K562 (cell line): ENCODE data around the gene ZNF772.
"Not testable (repeated sequence)": the region's sequence is repeated elsewhere in the genome, so short reads cannot be mapped to it uniquely, and the experiment has no call there.

Source experiments
- BRD9 ChIP-seq: fragments of 450-650 bp; IDR thresholded peaks from 2 replicates; pipeline ENCODE4 v1.6.1; 2018; ENCODE audit warnings: low read depth; ENCODE audit not compliant: partially characterized antibody
- SP2 ChIP-seq: IDR thresholded peaks from 2 replicates; pipeline ENCODE4 v1.6.1; 2011; ENCODE audit warnings: mild to moderate bottlenecking, low read depth, low read length, moderate library complexity; ENCODE audit not compliant: poor library complexity, severe bottlenecking; ENCODE audit errors: extremely low read depth
- TF ChIP-seq, protein P1 (sequence below), 2 experiments: fragments of 250-450 bp in 1 of 2; fragments of 450-650 bp in 1 of 2; sonication (Bioruptor Pico) in 1 of 2; IDR thresholded peaks; 2 replicates each; pipeline versions ENCODE4 v1.6.1 to v1.8.0; 2016 to 2021; ENCODE audit warnings: mild to moderate bottlenecking in 2 of 2, moderate library complexity in 2 of 2, missing compliant biosample characterization in 1 of 2, missing genetic modification characterization in 1 of 2
- TF ChIP-seq, protein P2 (sequence below): sonication (generic); formaldehyde crosslinking; IDR thresholded peaks from 2 replicates; pipeline ENCODE4 v1.5.0; 2020; ENCODE audit warnings: missing genetic modification reagents

DNA sequence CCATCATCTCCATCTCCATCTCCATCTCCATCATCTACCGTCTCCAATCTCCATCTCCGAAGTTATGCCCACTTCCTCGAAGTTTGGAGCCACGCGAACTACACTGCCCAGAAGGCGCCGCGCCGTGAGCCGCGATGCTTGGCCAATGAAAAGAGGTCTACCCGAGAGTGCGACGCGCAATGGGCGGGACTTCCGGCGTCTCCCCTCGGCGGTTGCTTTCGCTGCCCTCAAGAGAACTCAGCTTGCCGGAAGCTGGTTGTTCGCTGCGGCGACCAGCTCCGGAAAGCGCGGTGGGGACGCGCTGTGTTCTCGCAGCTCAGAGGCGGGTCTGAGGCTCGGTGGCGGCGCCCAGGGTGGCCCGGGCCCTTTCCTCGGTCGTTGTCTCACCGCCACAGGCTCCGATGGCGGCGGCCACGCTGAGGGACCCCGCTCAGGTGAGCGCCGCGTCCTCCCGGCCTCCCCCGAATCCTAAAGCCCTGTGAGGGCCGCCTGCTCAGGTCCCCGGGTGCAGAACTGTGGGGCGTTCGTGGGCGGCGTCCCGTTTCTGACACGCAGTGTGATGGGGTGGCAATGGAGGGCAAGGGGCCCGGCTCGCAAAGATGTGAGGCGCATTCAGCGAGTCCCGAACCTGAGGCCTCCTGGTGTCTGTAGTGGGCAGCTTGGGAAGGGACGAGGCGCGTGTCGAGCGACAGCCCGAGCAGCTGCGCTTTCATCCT is 22.5 kb upstream of the ZNF772 start, which contains the start of gene ZNF773:
- TF ChIP-seq, protein P1, sequence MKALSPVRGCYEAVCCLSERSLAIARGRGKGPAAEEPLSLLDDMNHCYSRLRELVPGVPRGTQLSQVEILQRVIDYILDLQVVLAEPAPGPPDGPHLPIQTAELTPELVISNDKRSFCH (CRISPR knock-in tag; IDR thresholded peaks at IDR 0.05), result not testable (repeated sequence)
- TF ChIP-seq, protein P1 (tag; IDR thresholded peaks at IDR 0.05), result not testable (repeated sequence)
- TF ChIP-seq BRD9, SP2: not testable (repeated sequence)
- TF ChIP-seq, protein P2, sequence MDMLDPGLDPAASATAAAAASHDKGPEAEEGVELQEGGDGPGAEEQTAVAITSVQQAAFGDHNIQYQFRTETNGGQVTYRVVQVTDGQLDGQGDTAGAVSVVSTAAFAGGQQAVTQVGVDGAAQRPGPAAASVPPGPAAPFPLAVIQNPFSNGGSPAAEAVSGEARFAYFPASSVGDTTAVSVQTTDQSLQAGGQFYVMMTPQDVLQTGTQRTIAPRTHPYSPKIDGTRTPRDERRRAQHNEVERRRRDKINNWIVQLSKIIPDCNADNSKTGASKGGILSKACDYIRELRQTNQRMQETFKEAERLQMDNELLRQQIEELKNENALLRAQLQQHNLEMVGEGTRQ, result not testable (repeated sequence)
